Keratinocyte (primary cell): ENCODE data around the gene RNF144A. TPM values are rescaled to one million over a fixed set of nuclear protein-coding genes. Genes with fewer than 3 reads are reported as not detected.

Experiments used
- DNase-seq: peaks from one replicate; pipeline ENCODE4 v3.0.0-alpha.2; 2011; ENCODE audit warnings: low read depth, missing footprints, low spot score
- FAIRE-seq: peaks from 2 replicates; lab custom pipeline; 2011; peaks lifted over from hg19 to GRCh38; lab: Jason Lieb, UNC
- H2AFZ ChIP-seq: 2 replicates; pipeline ENCODE4 v1.6.0; 2012; ENCODE audit warnings: low read length, control low read depth, inconsistent platforms; ENCODE audit not compliant: control insufficient read depth
- H3K27ac ChIP-seq: 2 replicates; pipeline ENCODE4 v1.5.1; 2011; ENCODE audit warnings: low read length; ENCODE audit not compliant: control insufficient read depth, insufficient read depth
- H3K27me3 ChIP-seq: 3 replicates; pipeline ENCODE4 v1.6.0; 2011; ENCODE audit warnings: low read length; ENCODE audit not compliant: control insufficient read depth, insufficient read depth; ENCODE audit errors: extremely low read depth
- H3K36me3 ChIP-seq, 2 experiments: 2 replicates in 1 of 2; 3 replicates in 1 of 2; pipeline ENCODE4 v1.5.1; 2011; ENCODE audit warnings: low read length in 2 of 2, mild to moderate bottlenecking in 1 of 2; ENCODE audit not compliant: control insufficient read depth in 2 of 2, insufficient read depth in 2 of 2; ENCODE audit errors: extremely low read depth in 1 of 2
- H3K4me1 ChIP-seq: 3 replicates; pipeline ENCODE4 v1.5.1; 2011; ENCODE audit warnings: low read length; ENCODE audit not compliant: control insufficient read depth, insufficient read depth; ENCODE audit errors: extremely low read depth
- H3K4me2 ChIP-seq: 3 replicates; pipeline ENCODE4 v1.6.0; 2011; ENCODE audit warnings: low read depth, low read length; ENCODE audit not compliant: control insufficient read depth, insufficient read depth; ENCODE audit errors: extremely low read depth
- H3K4me3 ChIP-seq, 3 experiments: fragments of 200-600 bp in 1 of 3; sonication (generic) in 1 of 3; 2 replicates in 2 of 3; 3 replicates in 1 of 3; pipeline ENCODE4 v1.5.1; 2011 to 2016; ENCODE audit warnings: low read length in 3 of 3, mild to moderate bottlenecking in 3 of 3, control low read depth in 2 of 3, inconsistent platforms in 1 of 3, low read depth in 1 of 3, mixed read lengths in 1 of 3, mixed run types in 1 of 3, moderate library complexity in 1 of 3; ENCODE audit not compliant: control insufficient read depth in 2 of 3, insufficient read depth in 2 of 3; ENCODE audit errors: extremely low read depth in 1 of 3
- H3K79me2 ChIP-seq: 2 replicates; pipeline ENCODE4 v1.6.0; 2012; ENCODE audit warnings: low read length; ENCODE audit not compliant: control insufficient read depth, insufficient read depth
- H3K9ac ChIP-seq: 3 replicates; pipeline ENCODE4 v1.6.0; 2011; ENCODE audit warnings: low read length; ENCODE audit not compliant: control insufficient read depth, insufficient read depth; ENCODE audit errors: extremely low read depth
- H3K9me1 ChIP-seq: 3 replicates; pipeline ENCODE4 v1.6.0; 2011; ENCODE audit warnings: low read length; ENCODE audit not compliant: control insufficient read depth, insufficient read depth; ENCODE audit errors: extremely low read depth
- H3K9me3 ChIP-seq: 2 replicates; pipeline ENCODE4 v1.5.1; 2012; ENCODE audit warnings: low read depth, low read length; ENCODE audit not compliant: control insufficient read depth
- H4K20me1 ChIP-seq: 3 replicates; pipeline ENCODE4 v1.6.0; 2011; ENCODE audit warnings: low read length; ENCODE audit not compliant: control insufficient read depth, insufficient read depth; ENCODE audit errors: extremely low read depth
- EZH2 ChIP-seq: IDR thresholded peaks from one replicate; pipeline ENCODE4 v1.6.1; 2012; ENCODE audit warnings: inconsistent platforms, mild to moderate bottlenecking, low read length, moderate library complexity
- dilution Hi-C: fragments of 300-500 bp; cut with MboI; formaldehyde crosslinking; loops from one replicate; pipeline ENCODE4 v1.7.0; 2020; ENCODE audit warnings: low sequenced_read_pairs; ENCODE audit not compliant: extremely low pct_ligation_motif_present
- polyA plus RNA-seq, 5 experiments: library from polyadenylated mRNA; depleted of rRNA in 3 of 5; stranded (reverse) in 3 of 5; stranded (forward) in 1 of 5; unstranded in 1 of 5; fragments of >200 nt; gene quantifications; 1 replicate in 1 of 5; 2 replicates in 3 of 5; 3 replicates in 1 of 5; pipeline versions ENCODE4 v1.2.1 to v1.2.3, GENCODE V29; 2011 to 2012; ENCODE audit warnings: missing spikeins in 2 of 5, low read depth in 1 of 5, low replicate concordance in 1 of 5
- TF ChIP-seq, protein P1 (sequence below), 3 experiments: IDR thresholded peaks in 1 of 3; conservative IDR thresholded peaks in 1 of 3; optimal IDR thresholded peaks in 1 of 3; 2 replicates in 2 of 3; 3 replicates in 1 of 3; pipeline versions ENCODE3 to v1.5.1; 2011; ENCODE audit warnings: low read length in 3 of 3, mild to moderate bottlenecking in 3 of 3, moderate library complexity in 2 of 3, control low read depth in 1 of 3, inconsistent platforms in 1 of 3; ENCODE audit not compliant: insufficient read depth in 2 of 3; ENCODE audit errors: extremely low read depth in 1 of 3

RNF144A gene
- polyA plus RNA-seq, 1 donor (not counting 4 experiments of a cell fraction or from before 2014, with no cell fraction given) = 1.4 TPM

DNA sequence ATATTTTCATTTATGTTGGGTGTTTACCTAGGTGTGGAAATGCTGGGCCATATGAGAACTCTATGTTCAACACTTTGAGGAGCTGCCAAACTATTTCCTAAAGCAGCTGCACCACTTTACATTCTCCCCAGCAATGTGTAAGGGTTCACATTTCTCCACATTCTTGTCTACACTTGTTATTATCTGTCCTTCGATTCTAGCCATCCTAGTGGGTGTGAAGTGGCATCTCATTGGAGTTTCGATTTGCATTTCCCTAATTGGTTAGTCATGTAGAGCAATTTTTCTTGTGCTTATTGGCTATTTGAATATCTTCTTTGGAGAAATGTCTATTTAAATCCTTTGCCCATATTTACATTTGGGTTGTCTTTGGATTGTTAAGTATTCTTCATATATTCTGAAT is 21.9 kb downstream of the RNF144A start:
- FAIRE-seq (no peak), DNase-seq (no peak)

DNA sequence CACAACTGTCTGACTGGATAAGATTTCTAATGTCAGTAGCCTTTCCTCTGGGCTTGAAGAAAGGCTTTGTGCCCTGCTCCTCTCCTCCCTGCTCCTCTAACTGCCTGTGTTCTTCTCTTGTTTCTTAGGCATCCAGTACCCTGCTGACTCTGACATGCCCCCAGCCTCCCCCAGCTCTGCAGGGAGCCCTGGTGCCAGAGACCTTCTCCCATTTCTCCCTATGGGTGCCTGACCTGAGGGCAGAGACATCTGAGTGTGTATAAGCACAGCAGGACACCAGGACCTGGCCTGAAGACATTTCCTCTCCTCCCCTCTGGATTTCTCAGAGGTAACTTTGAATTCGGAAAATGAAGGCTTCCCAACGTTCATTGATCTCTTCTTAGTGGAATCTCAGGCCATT is 23.6 kb downstream of the RNF144A start:
- H4K20me1 ChIP-seq = no peaks in the 10 kb centered on the region
- H3K79me2 ChIP-seq = no peaks in the 10 kb centered on the region
- DNase-seq = no peak
- no peaks in the 10 kb centered on the region for H3K36me3 ChIP-seq
- TF ChIP-seq EZH2 = no peak
- TF ChIP-seq, protein P1, sequence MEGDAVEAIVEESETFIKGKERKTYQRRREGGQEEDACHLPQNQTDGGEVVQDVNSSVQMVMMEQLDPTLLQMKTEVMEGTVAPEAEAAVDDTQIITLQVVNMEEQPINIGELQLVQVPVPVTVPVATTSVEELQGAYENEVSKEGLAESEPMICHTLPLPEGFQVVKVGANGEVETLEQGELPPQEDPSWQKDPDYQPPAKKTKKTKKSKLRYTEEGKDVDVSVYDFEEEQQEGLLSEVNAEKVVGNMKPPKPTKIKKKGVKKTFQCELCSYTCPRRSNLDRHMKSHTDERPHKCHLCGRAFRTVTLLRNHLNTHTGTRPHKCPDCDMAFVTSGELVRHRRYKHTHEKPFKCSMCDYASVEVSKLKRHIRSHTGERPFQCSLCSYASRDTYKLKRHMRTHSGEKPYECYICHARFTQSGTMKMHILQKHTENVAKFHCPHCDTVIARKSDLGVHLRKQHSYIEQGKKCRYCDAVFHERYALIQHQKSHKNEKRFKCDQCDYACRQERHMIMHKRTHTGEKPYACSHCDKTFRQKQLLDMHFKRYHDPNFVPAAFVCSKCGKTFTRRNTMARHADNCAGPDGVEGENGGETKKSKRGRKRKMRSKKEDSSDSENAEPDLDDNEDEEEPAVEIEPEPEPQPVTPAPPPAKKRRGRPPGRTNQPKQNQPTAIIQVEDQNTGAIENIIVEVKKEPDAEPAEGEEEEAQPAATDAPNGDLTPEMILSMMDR (optimal IDR thresholded peaks at IDR 0.05 in 1 of 3, IDR thresholded peaks at IDR 0.05 in 1 of 3, conservative IDR thresholded peaks at IDR 0.05 in 1 of 3; ENCODE audit: extremely low read depth in 1 of 3, insufficient read depth in 2 of 3, low read length in 3 of 3) = no peak
- no peaks in the 10 kb centered on the region for H3K9me1 ChIP-seq
- no peaks in the 10 kb centered on the region for H3K4me1 ChIP-seq
- FAIRE-seq = no peak
- H3K4me2 ChIP-seq = no peak overlapping the region
- no peak overlapping the region for H3K27ac ChIP-seq
- H3K27me3 ChIP-seq = no peaks in the 10 kb centered on the region
- H3K9ac ChIP-seq = no peak overlapping the region
- dilution Hi-C loops = no loop called here
- H2AFZ ChIP-seq = no peak overlapping the region
- no peak overlapping the region for H3K4me3 ChIP-seq
- no peaks in the 10 kb centered on the region for H3K9me3 ChIP-seq

More for the DNA sequence above, 21.9 kb downstream of the RNF144A start:
- Histone ChIP-seq H3K9me3 (no peaks in the 10 kb centered on the region), H3K27ac (no peak overlapping the region), H3K9me1 (no peaks in the 10 kb centered on the region), H3K4me2 (no peak overlapping the region), H3K79me2 (no peaks in the 10 kb centered on the region), H2AFZ (no peak overlapping the region), H3K36me3 (no peaks in the 10 kb centered on the region), H3K27me3 (no peaks in the 10 kb centered on the region), H3K4me1 (no peaks in the 10 kb centered on the region), H3K9ac (no peak overlapping the region), H3K4me3 (no peak overlapping the region), H4K20me1 (no peaks in the 10 kb centered on the region)
- TF ChIP-seq EZH2 = no peak
- dilution Hi-C loops = no loop called here
